Measurements from ENCODE around the gene ENDOV. TPM values are rescaled to one million over a fixed set of nuclear protein-coding genes. Genes with fewer than 3 reads are reported as not detected.

The ENDOV gene
- polyA plus RNA-seq, 1 donor = 30.8 TPM

DNA sequence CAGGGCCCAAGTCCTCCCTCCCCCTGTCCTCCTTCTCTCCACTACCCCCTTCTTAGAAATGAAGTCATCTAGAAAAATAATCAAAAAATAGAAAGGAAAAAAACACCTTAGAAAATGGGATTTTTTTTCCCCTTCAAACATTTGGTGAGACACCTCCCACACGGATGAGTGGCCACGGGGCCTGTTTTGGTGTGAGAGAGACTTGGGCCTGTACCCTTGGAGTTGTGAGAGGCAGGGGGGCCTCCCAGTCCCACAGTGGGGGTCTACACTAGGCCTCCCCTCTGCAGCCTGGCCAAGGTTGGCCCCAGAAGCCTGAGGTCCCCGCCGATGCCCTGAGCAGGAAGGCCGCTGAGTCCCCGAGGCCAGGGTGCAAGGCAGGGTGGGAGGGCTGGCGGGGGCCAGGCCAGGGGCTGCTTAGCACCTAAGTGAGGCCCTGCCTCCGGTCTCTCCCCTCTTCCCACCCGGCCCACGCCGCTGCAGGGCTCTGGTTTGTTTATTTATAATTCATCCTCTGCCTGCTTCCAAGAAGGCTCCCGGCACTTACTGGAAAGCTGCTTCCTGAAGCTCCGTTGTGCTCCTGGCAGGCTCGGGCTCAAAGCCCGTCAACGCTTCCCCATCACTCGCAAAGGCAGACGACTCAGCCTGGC is 35.1 kb downstream of the ENDOV start:
- Histone ChIP-seq H3K27ac (ENCODE audit: low read length) (no peak overlapping the region), H3K9me3 (ENCODE audit: control insufficient read depth, low read depth, low read length) (no peaks in the 10 kb centered on the region), H3K36me3 (ENCODE audit: control insufficient read depth, insufficient read depth, low read length) (no peaks in the 10 kb centered on the region), H3K4me1 (ENCODE audit: control insufficient read depth, insufficient read depth, low read length) (peaks cover 4% of the 10 kb centered on the region), H3K27me3 (ENCODE audit: control insufficient read depth, insufficient read depth, low read length) (no peaks in the 10 kb centered on the region), H3K4me3 (ENCODE audit: low read length) (no peak overlapping the region)
- DNase-seq = peak in 1 of 2 donors; percentile 17
- WGBS (ENCODE audit: insufficient coverage, low lambda C conversion rate) = no CpG with 5 or more reads among the region's 18 CpGs

GRCh38 chr17:80451104-80451775 is 36.3 kb downstream of the ENDOV start:
- Histone ChIP-seq H3K36me3 (ENCODE audit: control insufficient read depth, insufficient read depth, low read length) (no peaks in the 10 kb centered on the region), H3K27ac (ENCODE audit: low read length) (no peak overlapping the region), H3K4me3 (ENCODE audit: low read length) (no peak overlapping the region), H3K27me3 (ENCODE audit: control insufficient read depth, insufficient read depth, low read length) (no peaks in the 10 kb centered on the region), H3K9me3 (ENCODE audit: control insufficient read depth, low read depth, low read length) (no peaks in the 10 kb centered on the region), H3K4me1 (ENCODE audit: control insufficient read depth, insufficient read depth, low read length) (peaks cover 8% of the 10 kb centered on the region)
- no CpG with 5 or more reads among the region's 9 CpGs for WGBS (ENCODE audit: insufficient coverage, low lambda C conversion rate)
- DNase-seq = no peak

DNA sequence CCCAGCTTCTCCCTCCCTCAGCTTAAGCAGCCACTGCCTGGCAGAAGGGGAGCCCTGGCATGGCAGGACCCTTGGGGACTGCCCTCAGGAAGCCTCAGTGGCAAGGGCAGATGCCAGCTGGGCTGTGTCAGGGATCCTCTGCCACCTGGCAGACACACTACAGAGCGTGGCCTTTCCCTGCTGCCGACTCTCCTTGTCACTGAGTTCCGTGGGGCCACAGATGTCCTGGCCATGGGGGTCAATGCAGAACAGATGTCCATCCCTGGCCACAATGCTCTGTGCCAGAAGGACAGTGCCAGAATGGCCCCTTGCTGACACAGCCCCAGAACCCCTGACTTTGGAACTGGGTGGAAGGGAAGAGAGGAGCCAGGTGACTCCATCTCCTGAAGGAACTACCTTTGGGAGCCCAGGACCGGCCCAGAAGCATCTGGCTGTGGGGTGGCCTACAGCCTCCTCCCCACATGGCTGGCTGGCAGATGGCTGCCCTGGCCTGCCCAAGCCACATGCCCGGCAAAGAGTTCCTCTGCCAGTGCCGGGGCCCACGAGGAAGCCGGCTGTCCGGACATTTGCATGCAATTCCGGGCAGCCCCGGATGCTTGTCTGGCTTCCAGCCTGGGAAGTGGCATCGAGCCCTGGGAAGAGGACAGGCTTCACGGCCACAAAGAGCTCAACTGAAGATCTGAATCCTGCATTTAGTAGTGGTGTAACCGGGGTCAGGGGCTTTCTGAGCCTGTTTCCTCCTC is 37.4 kb downstream of the ENDOV start:
- H3K4me3 ChIP-seq (ENCODE audit: low read length) = no peak overlapping the region
- peaks cover 8% of the 10 kb centered on the region for H3K4me1 ChIP-seq (ENCODE audit: control insufficient read depth, insufficient read depth, low read length)
- H3K27ac ChIP-seq (ENCODE audit: low read length) = no peak overlapping the region
- no peaks in the 10 kb centered on the region for H3K9me3 ChIP-seq (ENCODE audit: control insufficient read depth, low read depth, low read length)
- no peaks in the 10 kb centered on the region for H3K36me3 ChIP-seq (ENCODE audit: control insufficient read depth, insufficient read depth, low read length)
- no CpG with 5 or more reads among the region's 14 CpGs for WGBS (ENCODE audit: insufficient coverage, low lambda C conversion rate)
- H3K27me3 ChIP-seq (ENCODE audit: control insufficient read depth, insufficient read depth, low read length) = peaks cover 6% of the 10 kb centered on the region
- no peak for DNase-seq

DNA sequence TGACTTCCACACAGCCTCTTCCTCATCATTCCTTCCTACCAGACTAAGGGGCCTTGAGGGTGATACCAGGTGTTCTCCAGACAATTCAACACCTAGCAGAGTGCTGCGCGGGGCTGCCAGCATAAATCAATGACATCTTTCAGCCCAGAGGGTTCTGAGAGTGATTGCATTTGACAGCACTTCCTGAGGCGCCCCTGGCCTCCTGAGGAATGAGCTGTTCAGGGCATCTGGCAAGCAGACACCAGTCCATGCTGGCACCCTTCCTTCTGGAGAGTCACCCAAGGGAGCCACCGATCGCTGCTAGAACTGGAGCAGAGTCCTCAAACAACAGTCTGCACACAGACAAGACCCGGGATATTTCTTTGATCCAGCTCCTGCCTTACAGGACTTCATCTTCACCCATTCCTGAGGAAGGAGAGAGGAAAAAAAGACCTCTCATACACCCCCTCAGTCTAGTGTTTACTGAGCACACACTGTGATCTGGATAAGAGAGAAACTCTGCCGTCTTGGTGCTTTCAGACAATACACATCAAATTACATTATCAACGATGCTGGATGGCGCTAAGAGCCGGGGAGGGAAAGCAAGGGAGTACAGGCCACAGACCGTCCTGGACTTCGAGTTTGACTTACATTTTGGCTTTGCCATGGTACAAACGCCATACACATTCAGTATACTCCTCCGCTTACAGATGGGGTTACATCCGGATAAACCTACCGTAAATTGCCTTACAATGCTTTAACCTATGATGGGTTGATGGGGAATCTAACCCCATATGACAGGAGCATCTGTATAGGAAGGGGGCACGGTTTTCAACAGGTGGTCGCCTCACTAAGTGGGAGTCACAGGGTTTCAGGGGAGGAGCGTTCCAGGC is 38.4 kb downstream of the ENDOV start:
- 100% methylated on average over 1 of the region's 19 CpGs for WGBS (ENCODE audit: insufficient coverage, low lambda C conversion rate)
- H3K27ac ChIP-seq (ENCODE audit: low read length) = no peak overlapping the region

DNA sequence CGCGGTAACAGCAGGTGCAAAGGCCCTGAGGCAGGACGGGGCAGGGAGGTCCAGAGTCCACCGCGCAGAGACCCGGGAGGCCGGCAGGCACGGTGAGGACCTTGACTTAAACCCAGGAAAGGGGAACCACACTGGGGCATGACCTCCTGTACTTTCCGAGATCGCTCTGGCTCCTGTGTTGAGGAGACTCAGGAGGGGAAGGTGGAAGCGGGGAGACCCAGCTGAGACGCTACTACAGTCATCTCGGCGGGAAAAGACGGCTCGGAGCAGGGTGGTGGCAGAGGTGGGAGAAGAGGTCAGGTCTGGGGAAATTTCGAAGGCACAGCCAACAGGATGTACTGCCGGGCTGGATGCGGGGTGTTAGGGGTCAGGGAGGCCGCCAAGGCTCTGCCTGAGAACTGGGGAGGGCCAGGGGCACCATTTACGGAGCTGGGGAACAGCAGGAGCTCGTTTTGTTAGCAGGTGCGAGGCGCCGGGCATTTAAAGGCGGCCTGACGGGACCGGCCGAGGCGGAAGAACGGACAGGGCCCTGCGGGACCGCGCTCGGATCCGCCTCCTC is 39.1 kb downstream of the ENDOV start:
- Histone ChIP-seq H3K27me3 (ENCODE audit: control insufficient read depth, insufficient read depth, low read length) (peaks cover 18% of the 10 kb centered on the region), H3K9me3 (ENCODE audit: control insufficient read depth, low read depth, low read length) (no peaks in the 10 kb centered on the region), H3K27ac (ENCODE audit: low read length) (peak overlapping the region; percentile 65), H3K36me3 (ENCODE audit: control insufficient read depth, insufficient read depth, low read length) (no peaks in the 10 kb centered on the region), H3K4me3 (ENCODE audit: low read length) (peak overlapping the region; percentile 75), H3K4me1 (ENCODE audit: control insufficient read depth, insufficient read depth, low read length) (peaks cover 8% of the 10 kb centered on the region)
- DNase-seq = no peak
- WGBS (ENCODE audit: insufficient coverage, low lambda C conversion rate) = no CpG with 5 or more reads among the region's 36 CpGs

More for the DNA sequence above, 38.4 kb downstream of the ENDOV start:
- DNase-seq = no peak
- no peak overlapping the region for H3K4me3 ChIP-seq (ENCODE audit: low read length)
- H3K27me3 ChIP-seq (ENCODE audit: control insufficient read depth, insufficient read depth, low read length) = peaks cover 14% of the 10 kb centered on the region
- no peaks in the 10 kb centered on the region for H3K9me3 ChIP-seq (ENCODE audit: control insufficient read depth, low read depth, low read length)
- no peaks in the 10 kb centered on the region for H3K36me3 ChIP-seq (ENCODE audit: control insufficient read depth, insufficient read depth, low read length)
- peaks cover 8% of the 10 kb centered on the region for H3K4me1 ChIP-seq (ENCODE audit: control insufficient read depth, insufficient read depth, low read length)

- Histone ChIP-seq H3K27me3 (ENCODE audit: control insufficient read depth, insufficient read depth, low read length) (peaks cover 18% of the 10 kb centered on the region), H3K9me3 (ENCODE audit: control insufficient read depth, low read depth, low read length) (no peaks in the 10 kb centered on the region), H3K36me3 (ENCODE audit: control insufficient read depth, insufficient read depth, low read length) (no peaks in the 10 kb centered on the region), H3K4me1 (ENCODE audit: control insufficient read depth, insufficient read depth, low read length) (peaks cover 8% of the 10 kb centered on the region), H3K27ac (ENCODE audit: low read length) (peak overlapping the region; percentile 93), H3K4me3 (ENCODE audit: low read length) (peak overlapping the region; percentile 75)
- DNase-seq = peak; percentile 97 to 98
- no CpG with 5 or more reads among the region's 88 CpGs for WGBS (ENCODE audit: insufficient coverage, low lambda C conversion rate)
Observed at GRCh38 chr17:80454557-80455335, 39.8 kb downstream of the ENDOV start.

- Histone ChIP-seq H3K36me3 (ENCODE audit: control insufficient read depth, insufficient read depth, low read length) (no peaks in the 10 kb centered on the region), H3K27me3 (ENCODE audit: control insufficient read depth, insufficient read depth, low read length) (peaks cover 18% of the 10 kb centered on the region), H3K9me3 (ENCODE audit: control insufficient read depth, low read depth, low read length) (no peaks in the 10 kb centered on the region), H3K27ac (ENCODE audit: low read length) (peak overlapping the region; percentile 93), H3K4me3 (ENCODE audit: low read length) (peak overlapping the region; percentile 75), H3K4me1 (ENCODE audit: control insufficient read depth, insufficient read depth, low read length) (peaks cover 8% of the 10 kb centered on the region)
- 14% methylated on average over 8 of the region's 20 CpGs for WGBS (ENCODE audit: insufficient coverage, low lambda C conversion rate)
- DNase-seq = peak in 1 of 2 donors; percentile 42
Observed at GRCh38 chr17:80455336-80455710, 40.4 kb downstream of the ENDOV start.

GRCh38 chr17:80455784-80456183 is 40.8 kb downstream of the ENDOV start:
- Histone ChIP-seq H3K27ac (ENCODE audit: low read length) (no peak overlapping the region), H3K9me3 (ENCODE audit: control insufficient read depth, low read depth, low read length) (no peaks in the 10 kb centered on the region), H3K27me3 (ENCODE audit: control insufficient read depth, insufficient read depth, low read length) (peaks cover 22% of the 10 kb centered on the region), H3K4me3 (ENCODE audit: low read length) (no peak overlapping the region), H3K36me3 (ENCODE audit: control insufficient read depth, insufficient read depth, low read length) (no peaks in the 10 kb centered on the region), H3K4me1 (ENCODE audit: control insufficient read depth, insufficient read depth, low read length) (peaks cover 8% of the 10 kb centered on the region)
- no CpG with 5 or more reads among the region's 4 CpGs for WGBS (ENCODE audit: insufficient coverage, low lambda C conversion rate)
- DNase-seq = no peak

DNA sequence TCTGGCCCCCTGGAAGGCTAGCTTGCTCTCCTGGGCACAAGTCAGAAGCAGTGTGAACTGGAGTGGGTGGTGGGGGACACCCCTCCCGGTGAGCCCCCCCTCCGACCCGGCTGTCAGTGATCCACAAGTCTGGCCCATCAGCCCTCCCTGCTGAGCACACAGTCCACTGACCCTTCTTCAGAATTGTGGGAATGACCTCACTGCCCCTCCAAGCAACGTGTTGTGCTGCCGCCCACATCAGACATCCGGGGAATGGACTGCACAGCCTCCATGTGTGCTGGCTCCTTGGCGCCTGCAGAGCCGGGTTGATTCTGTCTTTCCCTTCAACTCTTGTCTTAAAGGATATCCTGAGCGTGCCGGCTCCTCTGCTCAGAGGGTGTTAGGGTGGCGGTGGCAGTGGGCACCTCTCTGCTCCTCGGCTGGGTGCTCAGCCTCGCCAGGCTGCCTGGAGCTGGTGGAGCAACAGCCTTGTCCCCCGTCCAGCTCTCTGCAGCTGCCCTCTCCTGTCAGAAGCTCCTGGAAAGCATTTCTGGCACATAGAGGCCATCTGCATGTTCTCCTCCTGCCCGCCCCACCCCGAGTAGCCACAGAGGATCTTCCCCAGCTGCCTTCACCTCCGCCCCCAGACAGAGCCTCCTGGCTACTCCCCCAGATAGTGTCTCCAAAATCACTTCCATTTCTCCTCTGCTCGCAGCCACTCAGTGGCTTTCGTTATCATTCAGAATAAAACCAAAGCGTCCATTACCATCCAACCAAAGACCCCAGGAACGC is 41.7 kb downstream of the ENDOV start:
- Histone ChIP-seq H3K4me1 (ENCODE audit: control insufficient read depth, insufficient read depth, low read length) (peaks cover 8% of the 10 kb centered on the region), H3K27ac (ENCODE audit: low read length) (no peak overlapping the region), H3K4me3 (ENCODE audit: low read length) (no peak overlapping the region), H3K27me3 (ENCODE audit: control insufficient read depth, insufficient read depth, low read length) (peaks cover 30% of the 10 kb centered on the region), H3K9me3 (ENCODE audit: control insufficient read depth, low read depth, low read length) (no peaks in the 10 kb centered on the region), H3K36me3 (ENCODE audit: control insufficient read depth, insufficient read depth, low read length) (no peaks in the 10 kb centered on the region)
- WGBS (ENCODE audit: insufficient coverage, low lambda C conversion rate) = 100% methylated on average over 1 of the region's 21 CpGs
- DNase-seq = no peak
